ENCODE data around the gene WNT3. TPM values are rescaled to one million over a fixed set of nuclear protein-coding genes. Genes with fewer than 3 reads are reported as not detected.

Gene WNT3
- total RNA-seq, 1 donor from 2014 or later: 1.3 TPM

GRCh38 chr17:46814446-46814845 is 4.0 kb downstream of the WNT3 start:
- Mint-ChIP-seq H3K27me3 (peaks cover 67% of the 10 kb centered on the region), H3K36me3 (ENCODE audit: low read depth) (no peaks in the 10 kb centered on the region), H3K4me1 (peaks cover 22% of the 10 kb centered on the region), H3K9me3 (no peaks in the 10 kb centered on the region), H3K4me3 (no peak overlapping the region), H3K27ac (no peak overlapping the region)
- TF ChIP-seq, protein P1, sequence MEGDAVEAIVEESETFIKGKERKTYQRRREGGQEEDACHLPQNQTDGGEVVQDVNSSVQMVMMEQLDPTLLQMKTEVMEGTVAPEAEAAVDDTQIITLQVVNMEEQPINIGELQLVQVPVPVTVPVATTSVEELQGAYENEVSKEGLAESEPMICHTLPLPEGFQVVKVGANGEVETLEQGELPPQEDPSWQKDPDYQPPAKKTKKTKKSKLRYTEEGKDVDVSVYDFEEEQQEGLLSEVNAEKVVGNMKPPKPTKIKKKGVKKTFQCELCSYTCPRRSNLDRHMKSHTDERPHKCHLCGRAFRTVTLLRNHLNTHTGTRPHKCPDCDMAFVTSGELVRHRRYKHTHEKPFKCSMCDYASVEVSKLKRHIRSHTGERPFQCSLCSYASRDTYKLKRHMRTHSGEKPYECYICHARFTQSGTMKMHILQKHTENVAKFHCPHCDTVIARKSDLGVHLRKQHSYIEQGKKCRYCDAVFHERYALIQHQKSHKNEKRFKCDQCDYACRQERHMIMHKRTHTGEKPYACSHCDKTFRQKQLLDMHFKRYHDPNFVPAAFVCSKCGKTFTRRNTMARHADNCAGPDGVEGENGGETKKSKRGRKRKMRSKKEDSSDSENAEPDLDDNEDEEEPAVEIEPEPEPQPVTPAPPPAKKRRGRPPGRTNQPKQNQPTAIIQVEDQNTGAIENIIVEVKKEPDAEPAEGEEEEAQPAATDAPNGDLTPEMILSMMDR (IDR thresholded peaks at IDR 0.05): no peak
- ChIA-PET POLR2A (interaction anchor here (0.5 to 0.7 kb wide), 2 partner anchors 430 to 814 kb away, joined by 3 to 5 read pairs; no protein-coding TSS in a partner anchor), CTCF (no interaction called here)
- no peak for DNase-seq
- intact Hi-C loops (cut with micrococcal nuclease): no loop called here
- no peak for ATAC-seq (ENCODE audit: low read depth)

- CTCF ChIA-PET: no interaction called here
- intact Hi-C loops (cut with micrococcal nuclease): no loop called here
- Mint-ChIP-seq H3K9me3 (no peaks in the 10 kb centered on the region), H3K4me1 (peaks cover 19% of the 10 kb centered on the region), H3K27ac (no peak overlapping the region), H3K36me3 (ENCODE audit: low read depth) (no peaks in the 10 kb centered on the region), H3K27me3 (peaks cover 67% of the 10 kb centered on the region), H3K4me3 (no peak overlapping the region)
- ATAC-seq (ENCODE audit: low read depth): no peak
- TF ChIP-seq, protein P1 (IDR thresholded peaks at IDR 0.05): no peak
- DNase-seq: no peak
- POLR2A ChIA-PET: no interaction called here
Observed at GRCh38 chr17:46813920-46814319, 4.6 kb downstream of the WNT3 start.

- Mint-ChIP-seq H3K4me1 (peaks cover 12% of the 10 kb centered on the region), H3K27ac (no peak overlapping the region), H3K27me3 (peaks cover 60% of the 10 kb centered on the region), H3K4me3 (no peak overlapping the region), H3K36me3 (ENCODE audit: low read depth) (no peaks in the 10 kb centered on the region), H3K9me3 (no peaks in the 10 kb centered on the region)
- intact Hi-C loops (cut with micrococcal nuclease): no loop called here
- DNase-seq (no peak), ATAC-seq (ENCODE audit: low read depth) (no peak)
- TF ChIP-seq, protein P1 (IDR thresholded peaks at IDR 0.05): no peak
- CTCF ChIA-PET: interaction anchor here (1.4 kb wide), 1 partner anchor 32 kb away, joined by 3 read pairs; no protein-coding TSS in a partner anchor
- POLR2A ChIA-PET: no interaction called here
Observed at GRCh38 chr17:46812624-46813318, 5.7 kb downstream of the WNT3 start.

GRCh38 chr17:46811978-46812583 is 6.4 kb downstream of the WNT3 start:
- intact Hi-C loops (cut with micrococcal nuclease): no loop called here

GRCh38 chr17:46810837-46811236 is 7.7 kb downstream of the WNT3 start:
- TF ChIP-seq, protein P1 (IDR thresholded peaks at IDR 0.05): no peak
- no peaks in the 10 kb centered on the region for H3K4me1 Mint-ChIP-seq
- H3K27ac Mint-ChIP-seq: no peak overlapping the region
- no peak overlapping the region for H3K4me3 Mint-ChIP-seq
- intact Hi-C loops (cut with micrococcal nuclease): no loop called here
- CTCF ChIA-PET: no interaction called here
- peaks cover 42% of the 10 kb centered on the region for H3K27me3 Mint-ChIP-seq
- DNase-seq (no peak), ATAC-seq (ENCODE audit: low read depth) (no peak)
- H3K36me3 Mint-ChIP-seq (ENCODE audit: low read depth): no peaks in the 10 kb centered on the region
- H3K9me3 Mint-ChIP-seq: no peaks in the 10 kb centered on the region
- POLR2A ChIA-PET: no interaction called here

More at GRCh38 chr17:46811978-46812583, 6.4 kb downstream of the WNT3 start:
- H3K36me3 Mint-ChIP-seq (ENCODE audit: low read depth): no peaks in the 10 kb centered on the region
- TF ChIP-seq, protein P1 (IDR thresholded peaks at IDR 0.05): no peak
- H3K9me3 Mint-ChIP-seq: no peaks in the 10 kb centered on the region
- ChIA-PET POLR2A (interaction anchor here (0.7 kb wide), 1 partner anchor 9 kb away, joined by 3 read pairs; no protein-coding TSS in a partner anchor), CTCF (interaction anchor here (1.4 kb wide), 1 partner anchor 31 kb away, joined by 3 read pairs; no protein-coding TSS in a partner anchor)
- no peak overlapping the region for H3K27ac Mint-ChIP-seq
- H3K4me3 Mint-ChIP-seq: no peak overlapping the region
- H3K4me1 Mint-ChIP-seq: peaks cover 5% of the 10 kb centered on the region
- ATAC-seq (ENCODE audit: low read depth) (no peak), DNase-seq (no peak)
- H3K27me3 Mint-ChIP-seq: peaks cover 54% of the 10 kb centered on the region
